Heart left ventricle (tissue), 13 donors: ENCODE data around the gene FUBP3.

Experiments
- CTCF ChIP-seq, 12 donors: fragments of 200-600 bp; sonication (generic) in 4 of 12; IDR thresholded peaks; one replicate each; pipeline versions ENCODE4 v1.5.0 to v1.8.0; 2018 to 2022; ENCODE audit warnings: antibody characterized with exemption in 12 of 12, mild to moderate bottlenecking in 5 of 12
- POLR2A ChIP-seq, 2 donors: fragments of 450-650 bp; IDR thresholded peaks; one replicate each; pipeline ENCODE4 v1.6.1; 2017; ENCODE audit warnings: antibody characterized with exemption in 2 of 2, mild to moderate bottlenecking in 2 of 2, moderate library complexity in 2 of 2
- donor health status: ischemic (EF 13 %, LVEDD 7.1; RV severe dilation, severe dysfunction).
- donor health status: DM: no; HTN: yes; CAD: no.
- donor health status: DM: no; HTN: no; CAD: no.
- donor health status: ischemic (EF 25% LVEDD 6.9; RV normal size, moderate dysfunction).
- donor health status: ischemic (EF 25% LVEDD 5.7; RV mildly dilated, moderate dysfunction).
- donor health status: ischemic (EF 35%, LVEDD 5.7; RV mildly dilated, moderate dysfunction).
- donor health status: nonischemic (EF 11% LVEDD 7.7; RV severe dilation, severe dysfunction).
- donor health status: DM: yes; HTN: yes; CAD: no.
- donor health status: PGD.
- donor health status: ischemic (EF 29% LVEDD 5.4; RV normal size, mild dysfunction).
- donor health status: nonischemic (EF 23%, LVEDD 6.1; RV moderate dilation, normal function).

- TF ChIP-seq CTCF (IDR thresholded peaks at IDR 0.05), result no peak
- TF ChIP-seq POLR2A (IDR thresholded peaks at IDR 0.05), result no peak
Measured at GRCh38 chr9:130548103-130548502, 31.3 kb upstream of the FUBP3 start.
